ENCODE measurements around the gene KDM2B.

The KDM2B gene

GRCh38 chr12:121520119-121520518, 60.7 kb downstream of the KDM2B start:
- Histone ChIP-seq H3K9me2 (replicated peaks; ENCODE audit: control insufficient read depth, low read length) (no peaks in the 10 kb centered on the region), H3K9me3 (ENCODE audit: control insufficient read depth, insufficient read depth, low read length) (no peaks in the 10 kb centered on the region), H3K36me3 (ENCODE audit: control insufficient read depth, low read length) (peaks cover 35% of the 10 kb centered on the region), H3K27me3 (ENCODE audit: control insufficient read depth, low read length) (no peaks in the 10 kb centered on the region), H3K4me2 (ENCODE audit: low read length) (no peak overlapping the region), H3K4me3 (ENCODE audit: low read length) (no peak overlapping the region), H4K20me1 (ENCODE audit: control insufficient read depth, insufficient read depth, low read depth, low read length) (no peaks in the 10 kb centered on the region), H3K4me1 (ENCODE audit: control insufficient read depth, low read length) (peaks cover 26% of the 10 kb centered on the region), H3K79me2 (ENCODE audit: control insufficient read depth, low read length) (peaks cover 6% of the 10 kb centered on the region), H3F3A (ENCODE audit: control insufficient read depth, insufficient read depth) (peaks cover 3% of the 10 kb centered on the region; the same call in 1 of the 2 replicates), H3K27ac (ENCODE audit: low read depth, low read length) (no peak overlapping the region)
- TF ChIP-seq EZH2phosphoT487 (IDR thresholded peaks at IDR 0.05; ENCODE audit: borderline replicate concordance, low read length), result no peak
- TF ChIP-seq CTCF (IDR thresholded peaks at IDR 0.05; ENCODE audit: low read depth, low read length, poor library complexity, severe bottlenecking), result no peak

- peaks cover 7% of the 10 kb centered on the region for H3F3A ChIP-seq (ENCODE audit: control insufficient read depth, insufficient read depth)
- no peak overlapping the region for H3K4me3 ChIP-seq (ENCODE audit: low read length)
- no peaks in the 10 kb centered on the region for H3K27me3 ChIP-seq (ENCODE audit: control insufficient read depth, low read length)
- H3K9me2 ChIP-seq (replicated peaks; ENCODE audit: control insufficient read depth, low read length), result no peaks in the 10 kb centered on the region
- H3K4me1 ChIP-seq (ENCODE audit: control insufficient read depth, low read length), result peaks cover 22% of the 10 kb centered on the region
- peaks cover 34% of the 10 kb centered on the region for H3K36me3 ChIP-seq (ENCODE audit: control insufficient read depth, low read length)
- peaks cover 6% of the 10 kb centered on the region for H3K79me2 ChIP-seq (ENCODE audit: control insufficient read depth, low read length)
- H3K4me2 ChIP-seq (ENCODE audit: low read length), result no peak overlapping the region
- no peak for TF ChIP-seq EZH2phosphoT487 (IDR thresholded peaks at IDR 0.05; ENCODE audit: borderline replicate concordance, low read length)
- TF ChIP-seq CTCF (IDR thresholded peaks at IDR 0.05; ENCODE audit: low read depth, low read length, poor library complexity, severe bottlenecking), result no peak
- no peaks in the 10 kb centered on the region for H4K20me1 ChIP-seq (ENCODE audit: control insufficient read depth, insufficient read depth, low read depth, low read length)
- no peaks in the 10 kb centered on the region for H3K9me3 ChIP-seq (ENCODE audit: control insufficient read depth, insufficient read depth, low read length)
- H3K27ac ChIP-seq (ENCODE audit: low read depth, low read length), result no peak overlapping the region
Observed at GRCh38 chr12:121519227-121519626, 61.6 kb downstream of the KDM2B start.

GRCh38 chr12:121518656-121519055, 62.2 kb downstream of the KDM2B start:
- peaks cover 12% of the 10 kb centered on the region for H3F3A ChIP-seq (ENCODE audit: control insufficient read depth, insufficient read depth)
- H3K9me2 ChIP-seq (replicated peaks; ENCODE audit: control insufficient read depth, low read length), result no peaks in the 10 kb centered on the region
- no peaks in the 10 kb centered on the region for H3K9me3 ChIP-seq (ENCODE audit: control insufficient read depth, insufficient read depth, low read length)
- H3K4me3 ChIP-seq (ENCODE audit: low read length), result no peak overlapping the region
- H4K20me1 ChIP-seq (ENCODE audit: control insufficient read depth, insufficient read depth, low read depth, low read length), result no peaks in the 10 kb centered on the region
- no peak overlapping the region for H3K4me2 ChIP-seq (ENCODE audit: low read length)
- H3K36me3 ChIP-seq (ENCODE audit: control insufficient read depth, low read length), result peaks cover 34% of the 10 kb centered on the region
- no peaks in the 10 kb centered on the region for H3K27me3 ChIP-seq (ENCODE audit: control insufficient read depth, low read length)
- H3K4me1 ChIP-seq (ENCODE audit: control insufficient read depth, low read length), result peaks cover 22% of the 10 kb centered on the region
- no peak for TF ChIP-seq CTCF (IDR thresholded peaks at IDR 0.05; ENCODE audit: low read depth, low read length, poor library complexity, severe bottlenecking)
- peaks cover 6% of the 10 kb centered on the region for H3K79me2 ChIP-seq (ENCODE audit: control insufficient read depth, low read length)
- no peak overlapping the region for H3K27ac ChIP-seq (ENCODE audit: low read depth, low read length)

Data from DOHH2 (cell line).